GM12801 (cell line): ENCODE data around the gene SPTBN1.

Source experiments
- CTCF ChIP-seq: IDR thresholded peaks from one replicate; pipeline ENCODE4 v1.5.1; 2011; ENCODE audit warnings: control low read depth; ENCODE audit not compliant: insufficient read length; ENCODE audit errors: extremely low read depth

The SPTBN1 gene

GRCh38 chr2:54579682-54580620 lies 123.8 kb downstream of the SPTBN1 start:
- no peak for TF ChIP-seq CTCF

- TF ChIP-seq CTCF = no peak
Measured at GRCh38 chr2:54581326-54582039, 125.4 kb downstream of the SPTBN1 start.

GRCh38 chr2:54582987-54583386 lies 126.9 kb downstream of the SPTBN1 start:
- TF ChIP-seq CTCF = no peak

DNA sequence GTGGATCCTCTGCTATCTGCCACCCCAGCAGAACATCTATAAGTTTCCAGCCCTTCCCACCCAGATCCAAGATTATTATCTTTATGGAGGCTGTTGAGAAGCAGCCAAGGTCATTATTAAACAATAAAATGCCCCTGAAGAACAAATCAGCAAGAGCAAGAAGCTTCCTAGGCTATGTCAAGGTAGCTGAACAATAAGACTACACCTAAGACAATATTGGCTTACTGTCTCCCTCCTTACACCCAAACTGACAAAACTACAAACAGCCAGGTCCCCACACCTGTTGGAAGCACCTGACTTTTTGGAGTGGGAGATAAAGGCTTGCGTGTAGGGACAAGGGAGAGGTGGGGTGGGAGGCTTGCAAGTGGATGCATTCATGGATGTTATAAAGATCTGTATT lies 128.5 kb downstream of the SPTBN1 start:
- TF ChIP-seq CTCF = no peak

- no peak for TF ChIP-seq CTCF
Measured at GRCh38 chr2:54585136-54585733, 129.1 kb downstream of the SPTBN1 start.

DNA sequence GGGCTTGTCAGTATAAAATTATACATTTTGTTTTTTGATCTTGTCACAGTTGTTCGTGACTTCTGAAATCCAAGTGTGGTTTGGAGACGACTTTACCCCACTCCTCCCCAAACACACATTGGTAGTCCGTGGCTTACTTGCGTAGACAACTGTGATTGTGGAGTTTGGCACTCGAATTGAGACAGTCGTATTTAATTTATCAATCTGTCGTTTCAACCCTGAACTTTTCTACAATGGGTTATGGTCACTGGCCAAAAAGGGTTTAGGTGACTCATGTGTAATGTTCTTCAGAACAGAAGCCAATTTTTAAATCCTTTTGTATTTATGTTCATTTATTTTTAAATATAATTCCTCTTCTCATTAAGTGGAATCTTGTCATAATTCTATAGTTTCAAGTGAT lies 129.9 kb downstream of the SPTBN1 start:
- TF ChIP-seq CTCF = no peak

GRCh38 chr2:54586494-54586893 lies 130.4 kb downstream of the SPTBN1 start:
- no peak for TF ChIP-seq CTCF
